HEK293 (cell line): Measurements from ENCODE around the gene TENT4A.

Experiments
- EGR2 ChIP-seq: fragments of 450-650 bp; formaldehyde crosslinking; IDR thresholded peaks from 2 replicates; pipeline ENCODE4 v1.5.1; 2016; ENCODE audit warnings: low read depth, missing biosample characterization, missing genetic modification characterization
- FEZF1 ChIP-seq: fragments of 450-650 bp; formaldehyde crosslinking; IDR thresholded peaks from 2 replicates; pipeline ENCODE4 v1.5.1; 2016; ENCODE audit warnings: missing biosample characterization, missing genetic modification characterization
- KLF8 ChIP-seq: fragments of 450-650 bp; formaldehyde crosslinking; IDR thresholded peaks from 2 replicates; pipeline ENCODE4 v1.5.1; 2016; ENCODE audit warnings: missing biosample characterization, missing genetic modification characterization
- PRDM1 ChIP-seq: fragments of 450-650 bp; formaldehyde crosslinking; IDR thresholded peaks from 2 replicates; pipeline ENCODE4; 2016; ENCODE audit warnings: missing biosample characterization, missing genetic modification characterization
- RBAK ChIP-seq: fragments of 450-650 bp; formaldehyde crosslinking; IDR thresholded peaks from 2 replicates; pipeline ENCODE4 v1.5.1; 2016; ENCODE audit warnings: missing biosample characterization, missing genetic modification characterization
- ZNF114 ChIP-seq: fragments of 450-650 bp; formaldehyde crosslinking; IDR thresholded peaks from 2 replicates; pipeline ENCODE4 v1.5.0; 2017; ENCODE audit warnings: missing biosample characterization, missing genetic modification characterization
- ZNF157 ChIP-seq: fragments of 450-650 bp; formaldehyde crosslinking; IDR thresholded peaks from 2 replicates; pipeline ENCODE4 v1.5.1; 2016; ENCODE audit warnings: missing biosample characterization, missing genetic modification characterization
- ZNF221 ChIP-seq: fragments of 450-650 bp; formaldehyde crosslinking; IDR thresholded peaks from 2 replicates; pipeline ENCODE4 v1.5.1; 2017; ENCODE audit warnings: missing biosample characterization, missing genetic modification characterization, borderline replicate concordance
- ZNF23 ChIP-seq: fragments of 450-650 bp; formaldehyde crosslinking; IDR thresholded peaks from 2 replicates; pipeline ENCODE4 v1.5.1; 2016; ENCODE audit warnings: missing biosample characterization, missing genetic modification characterization, borderline replicate concordance
- ZNF266 ChIP-seq: fragments of 450-650 bp; formaldehyde crosslinking; IDR thresholded peaks from 2 replicates; pipeline ENCODE4 v1.5.1; 2016; ENCODE audit warnings: missing biosample characterization, missing genetic modification characterization, low read depth
- ZNF324 ChIP-seq: fragments of 450-650 bp; formaldehyde crosslinking; IDR thresholded peaks from 2 replicates; pipeline ENCODE4 v1.5.1; 2016; ENCODE audit warnings: missing biosample characterization, missing genetic modification characterization
- ZNF341 ChIP-seq: fragments of 450-650 bp; formaldehyde crosslinking; IDR thresholded peaks from 2 replicates; pipeline ENCODE4; 2016; ENCODE audit warnings: low read depth, missing biosample characterization, missing genetic modification characterization
- ZNF354C ChIP-seq: fragments of 450-650 bp; formaldehyde crosslinking; IDR thresholded peaks from 2 replicates; pipeline ENCODE4 v1.5.1; 2016; ENCODE audit warnings: missing biosample characterization, missing genetic modification characterization, low read depth, borderline replicate concordance
- ZNF514 ChIP-seq: fragments of 450-650 bp; formaldehyde crosslinking; IDR thresholded peaks from 2 replicates; pipeline ENCODE4 v1.5.1; 2016; ENCODE audit warnings: missing biosample characterization, missing genetic modification characterization
- ZNF707 ChIP-seq: fragments of 450-650 bp; formaldehyde crosslinking; IDR thresholded peaks from 2 replicates; pipeline ENCODE4 v1.5.1; 2016; ENCODE audit warnings: missing biosample characterization, missing genetic modification characterization
- ZNF76 ChIP-seq: fragments of 450-650 bp; formaldehyde crosslinking; IDR thresholded peaks from 2 replicates; pipeline ENCODE4; 2016; ENCODE audit warnings: low read depth, missing biosample characterization, missing genetic modification characterization, borderline replicate concordance
- ZSCAN16 ChIP-seq: fragments of 450-650 bp; formaldehyde crosslinking; IDR thresholded peaks from 2 replicates; pipeline ENCODE4 v1.5.1; 2016; ENCODE audit warnings: missing biosample characterization, missing genetic modification characterization
- ZXDB ChIP-seq: fragments of 450-650 bp; formaldehyde crosslinking; IDR thresholded peaks from 2 replicates; pipeline ENCODE4 v1.5.1; 2016; ENCODE audit warnings: missing biosample characterization, missing genetic modification characterization
- TF ChIP-seq, protein P1 (sequence below): fragments of 450-650 bp; formaldehyde crosslinking; optimal IDR thresholded peaks from 2 replicates; pipeline ENCODE3; 2016; ENCODE audit warnings: missing biosample characterization, mild to moderate bottlenecking, missing genetic modification characterization
- TF ChIP-seq, protein P2 (sequence below): fragments of 450-650 bp; formaldehyde crosslinking; IDR thresholded peaks from 2 replicates; pipeline ENCODE4 v1.5.1; 2016; ENCODE audit warnings: missing biosample characterization, missing genetic modification characterization
- TF ChIP-seq, protein P3 (sequence below): fragments of 450-650 bp; formaldehyde crosslinking; IDR thresholded peaks from 2 replicates; pipeline ENCODE4 v1.5.1; 2017; ENCODE audit warnings: missing biosample characterization, missing genetic modification characterization
- TF ChIP-seq, protein P4 (sequence below): fragments of 450-650 bp; formaldehyde crosslinking; IDR thresholded peaks from 2 replicates; pipeline ENCODE4 v1.5.1; 2016; ENCODE audit warnings: missing biosample characterization, missing genetic modification characterization
- TF ChIP-seq, protein P5 (sequence below): fragments of 450-650 bp; formaldehyde crosslinking; IDR thresholded peaks from 2 replicates; pipeline ENCODE4 v1.5.1; 2016; ENCODE audit warnings: missing biosample characterization, missing genetic modification characterization
- TF ChIP-seq, protein P6 (sequence below): fragments of 450-650 bp; formaldehyde crosslinking; IDR thresholded peaks from 2 replicates; pipeline ENCODE4 v1.5.1; 2016; ENCODE audit warnings: missing biosample characterization, missing genetic modification characterization

The TENT4A gene

DNA sequence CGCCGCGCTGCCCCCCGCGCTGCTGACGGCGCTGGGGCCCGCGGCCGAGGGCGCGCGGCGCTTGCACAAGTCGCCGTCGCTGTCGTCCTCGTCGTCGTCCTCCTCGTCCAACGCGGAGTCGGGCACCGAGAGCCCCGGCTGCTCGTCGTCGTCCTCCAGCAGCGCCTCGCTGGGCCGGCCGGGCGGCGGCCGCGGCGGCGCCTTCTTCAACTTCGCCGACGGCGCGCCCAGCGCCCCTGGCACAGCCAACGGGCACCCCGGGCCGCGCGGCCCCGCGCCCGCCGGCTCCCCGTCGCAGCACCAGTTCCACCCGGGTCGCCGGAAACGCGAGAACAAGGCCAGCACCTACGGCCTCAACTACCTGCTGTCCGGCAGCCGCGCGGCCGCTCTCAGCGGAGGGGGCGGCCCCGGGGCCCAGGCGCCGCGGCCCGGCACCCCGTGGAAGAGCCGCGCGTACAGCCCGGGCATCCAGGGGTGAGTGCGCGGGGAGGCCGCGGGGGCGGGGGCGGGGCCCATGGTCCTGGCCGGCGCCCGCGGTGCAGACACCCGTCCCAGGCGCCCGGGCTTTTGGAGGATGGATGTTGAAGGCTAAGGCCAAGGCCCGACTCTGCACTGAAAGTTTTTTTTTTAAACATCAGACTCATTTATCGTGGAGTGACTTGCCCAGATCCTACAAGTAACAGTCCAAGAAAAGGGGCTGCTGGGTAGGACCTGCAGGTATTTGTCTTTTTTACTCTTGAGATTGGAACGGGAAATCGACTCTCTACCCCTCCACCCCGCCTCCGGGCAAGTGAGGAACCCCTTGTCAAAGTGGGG, 1.2 kb downstream of the TENT4A start (continued):
- TF ChIP-seq, protein P1, sequence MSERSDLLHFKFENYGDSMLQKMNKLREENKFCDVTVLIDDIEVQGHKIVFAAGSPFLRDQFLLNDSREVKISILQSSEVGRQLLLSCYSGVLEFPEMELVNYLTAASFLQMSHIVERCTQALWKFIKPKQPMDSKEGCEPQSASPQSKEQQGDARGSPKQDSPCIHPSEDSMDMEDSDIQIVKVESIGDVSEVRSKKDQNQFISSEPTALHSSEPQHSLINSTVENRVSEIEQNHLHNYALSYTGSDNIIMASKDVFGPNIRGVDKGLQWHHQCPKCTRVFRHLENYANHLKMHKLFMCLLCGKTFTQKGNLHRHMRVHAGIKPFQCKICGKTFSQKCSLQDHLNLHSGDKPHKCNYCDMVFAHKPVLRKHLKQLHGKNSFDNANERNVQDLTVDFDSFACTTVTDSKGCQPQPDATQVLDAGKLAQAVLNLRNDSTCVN (tag by site-specific recombination) = peak; percentile 45
- TF ChIP-seq ZNF76 (tag by site-specific recombination) (0 out of 2 replicates have a peak, but pooled peaks have one; percentile 19), ZNF114 (tag by site-specific recombination) (no peak), ZNF23 (tag by site-specific recombination) (no peak), ZXDB (tag by site-specific recombination) (0 out of 2 replicates have a peak, but pooled peaks have one; percentile 21), ZNF341 (peak; percentile 38; the same call in 1 of the 2 replicates), FEZF1 (no peak), PRDM1 (tag by site-specific recombination) (no peak), ZNF221 (no peak), EGR2 (tag by site-specific recombination) (no peak), ZNF354C (tag by site-specific recombination) (no peak), KLF8 (tag by site-specific recombination) (0 out of 2 replicates have a peak, but pooled peaks have one; percentile 22), ZNF266 (tag by site-specific recombination) (no peak), ZNF157 (tag by site-specific recombination) (no peak), RBAK (tag by site-specific recombination) (no peak), ZNF514 (tag by site-specific recombination) (no peak), ZNF707 (no peak), ZSCAN16 (tag by site-specific recombination) (no peak), ZNF324 (tag by site-specific recombination) (no peak)
- TF ChIP-seq, protein P2, sequence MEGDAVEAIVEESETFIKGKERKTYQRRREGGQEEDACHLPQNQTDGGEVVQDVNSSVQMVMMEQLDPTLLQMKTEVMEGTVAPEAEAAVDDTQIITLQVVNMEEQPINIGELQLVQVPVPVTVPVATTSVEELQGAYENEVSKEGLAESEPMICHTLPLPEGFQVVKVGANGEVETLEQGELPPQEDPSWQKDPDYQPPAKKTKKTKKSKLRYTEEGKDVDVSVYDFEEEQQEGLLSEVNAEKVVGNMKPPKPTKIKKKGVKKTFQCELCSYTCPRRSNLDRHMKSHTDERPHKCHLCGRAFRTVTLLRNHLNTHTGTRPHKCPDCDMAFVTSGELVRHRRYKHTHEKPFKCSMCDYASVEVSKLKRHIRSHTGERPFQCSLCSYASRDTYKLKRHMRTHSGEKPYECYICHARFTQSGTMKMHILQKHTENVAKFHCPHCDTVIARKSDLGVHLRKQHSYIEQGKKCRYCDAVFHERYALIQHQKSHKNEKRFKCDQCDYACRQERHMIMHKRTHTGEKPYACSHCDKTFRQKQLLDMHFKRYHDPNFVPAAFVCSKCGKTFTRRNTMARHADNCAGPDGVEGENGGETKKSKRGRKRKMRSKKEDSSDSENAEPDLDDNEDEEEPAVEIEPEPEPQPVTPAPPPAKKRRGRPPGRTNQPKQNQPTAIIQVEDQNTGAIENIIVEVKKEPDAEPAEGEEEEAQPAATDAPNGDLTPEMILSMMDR = no peak
- TF ChIP-seq, protein P3, sequence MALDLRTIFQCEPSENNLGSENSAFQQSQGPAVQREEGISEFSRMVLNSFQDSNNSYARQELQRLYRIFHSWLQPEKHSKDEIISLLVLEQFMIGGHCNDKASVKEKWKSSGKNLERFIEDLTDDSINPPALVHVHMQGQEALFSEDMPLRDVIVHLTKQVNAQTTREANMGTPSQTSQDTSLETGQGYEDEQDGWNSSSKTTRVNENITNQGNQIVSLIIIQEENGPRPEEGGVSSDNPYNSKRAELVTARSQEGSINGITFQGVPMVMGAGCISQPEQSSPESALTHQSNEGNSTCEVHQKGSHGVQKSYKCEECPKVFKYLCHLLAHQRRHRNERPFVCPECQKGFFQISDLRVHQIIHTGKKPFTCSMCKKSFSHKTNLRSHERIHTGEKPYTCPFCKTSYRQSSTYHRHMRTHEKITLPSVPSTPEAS = no peak
- TF ChIP-seq, protein P4, sequence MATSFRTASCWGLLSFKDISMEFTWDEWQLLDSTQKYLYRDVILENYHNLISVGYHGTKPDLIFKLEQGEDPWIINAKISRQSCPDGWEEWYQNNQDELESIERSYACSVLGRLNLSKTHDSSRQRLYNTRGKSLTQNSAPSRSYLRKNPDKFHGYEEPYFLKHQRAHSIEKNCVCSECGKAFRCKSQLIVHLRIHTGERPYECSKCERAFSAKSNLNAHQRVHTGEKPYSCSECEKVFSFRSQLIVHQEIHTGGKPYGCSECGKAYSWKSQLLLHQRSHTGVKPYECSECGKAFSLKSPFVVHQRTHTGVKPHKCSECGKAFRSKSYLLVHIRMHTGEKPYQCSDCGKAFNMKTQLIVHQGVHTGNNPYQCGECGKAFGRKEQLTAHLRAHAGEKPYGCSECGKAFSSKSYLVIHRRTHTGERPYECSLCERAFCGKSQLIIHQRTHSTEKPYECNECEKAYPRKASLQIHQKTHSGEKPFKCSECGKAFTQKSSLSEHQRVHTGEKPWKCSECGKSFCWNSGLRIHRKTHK = no peak
- TF ChIP-seq, protein P5, sequence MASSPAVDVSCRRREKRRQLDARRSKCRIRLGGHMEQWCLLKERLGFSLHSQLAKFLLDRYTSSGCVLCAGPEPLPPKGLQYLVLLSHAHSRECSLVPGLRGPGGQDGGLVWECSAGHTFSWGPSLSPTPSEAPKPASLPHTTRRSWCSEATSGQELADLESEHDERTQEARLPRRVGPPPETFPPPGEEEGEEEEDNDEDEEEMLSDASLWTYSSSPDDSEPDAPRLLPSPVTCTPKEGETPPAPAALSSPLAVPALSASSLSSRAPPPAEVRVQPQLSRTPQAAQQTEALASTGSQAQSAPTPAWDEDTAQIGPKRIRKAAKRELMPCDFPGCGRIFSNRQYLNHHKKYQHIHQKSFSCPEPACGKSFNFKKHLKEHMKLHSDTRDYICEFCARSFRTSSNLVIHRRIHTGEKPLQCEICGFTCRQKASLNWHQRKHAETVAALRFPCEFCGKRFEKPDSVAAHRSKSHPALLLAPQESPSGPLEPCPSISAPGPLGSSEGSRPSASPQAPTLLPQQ = no peak
- TF ChIP-seq, protein P6, sequence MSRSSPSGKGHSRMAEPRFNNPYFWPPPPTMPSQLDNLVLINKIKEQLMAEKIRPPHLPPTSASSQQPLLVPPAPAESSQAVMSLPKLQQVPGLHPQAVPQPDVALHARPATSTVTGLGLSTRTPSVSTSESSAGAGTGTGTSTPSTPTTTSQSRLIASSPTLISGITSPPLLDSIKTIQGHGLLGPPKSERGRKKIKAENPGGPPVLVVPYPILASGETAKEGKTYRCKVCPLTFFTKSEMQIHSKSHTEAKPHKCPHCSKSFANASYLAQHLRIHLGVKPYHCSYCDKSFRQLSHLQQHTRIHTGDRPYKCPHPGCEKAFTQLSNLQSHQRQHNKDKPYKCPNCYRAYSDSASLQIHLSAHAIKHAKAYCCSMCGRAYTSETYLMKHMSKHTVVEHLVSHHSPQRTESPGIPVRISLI = no peak
- TF ChIP-seq, all 188 proteins: peak for 8
